GM18868 (cell line): ENCODE data around the gene TBC1D3E.
"Not testable (repeated sequence)": the region's sequence is repeated elsewhere in the genome, so short reads cannot be mapped to it uniquely, and the experiment has no call there.

Source experiments
- ATAC-seq: cut with Tn5 transposase; IDR thresholded peaks from one replicate; pipeline ENCODE4 v1.9.1; 2021; ENCODE audit warnings: mild to moderate bottlenecking, moderate library complexity; ENCODE audit not compliant: unreplicated experiment

The TBC1D3E gene

DNA sequence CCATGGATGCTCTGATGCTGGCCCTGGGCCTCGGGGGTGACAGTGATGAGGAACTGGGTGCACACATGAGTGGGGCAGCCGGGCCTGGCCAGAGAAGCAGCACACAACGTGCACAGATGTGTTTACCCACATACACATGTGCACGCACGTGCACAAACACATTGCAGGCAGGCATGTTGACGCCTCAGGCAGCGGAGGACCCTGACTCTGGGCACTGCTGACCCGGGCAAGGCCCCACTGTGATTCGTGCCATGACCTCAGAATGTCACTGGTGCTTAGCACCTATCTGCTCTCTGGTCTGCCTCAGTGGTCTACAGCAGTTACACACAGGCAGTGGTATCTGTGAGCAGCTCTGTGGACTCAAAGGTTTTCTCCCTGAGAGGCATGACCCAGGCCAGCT lies at the start of gene TBC1D3E:
TSS of gene TBC1D3E (plus strand) at position 301 of the 400 bp plus-strand sequence. CDS start 1,545 bp downstream, outside the sequence.
- not testable (repeated sequence) for ATAC-seq

DNA sequence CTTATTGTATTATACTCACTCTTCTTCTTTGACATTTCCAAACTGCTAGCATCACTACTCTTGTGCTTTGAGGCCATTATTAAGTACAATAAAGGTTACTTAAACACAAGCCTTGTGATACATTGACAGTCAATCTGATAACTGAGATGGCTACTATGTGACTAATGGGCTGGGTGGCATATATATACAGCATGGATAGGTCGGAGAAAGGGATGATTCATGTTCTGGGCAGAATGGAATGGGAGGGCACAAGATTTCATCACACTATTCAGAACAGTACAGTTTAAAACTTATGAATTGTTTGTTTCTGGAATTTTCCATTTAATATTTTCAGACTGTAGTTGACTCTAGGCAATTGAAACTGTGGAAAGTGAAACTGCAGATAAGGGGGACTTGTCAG lies 40.4 kb upstream of the TBC1D3E start:
- ATAC-seq, result not testable (repeated sequence)

DNA sequence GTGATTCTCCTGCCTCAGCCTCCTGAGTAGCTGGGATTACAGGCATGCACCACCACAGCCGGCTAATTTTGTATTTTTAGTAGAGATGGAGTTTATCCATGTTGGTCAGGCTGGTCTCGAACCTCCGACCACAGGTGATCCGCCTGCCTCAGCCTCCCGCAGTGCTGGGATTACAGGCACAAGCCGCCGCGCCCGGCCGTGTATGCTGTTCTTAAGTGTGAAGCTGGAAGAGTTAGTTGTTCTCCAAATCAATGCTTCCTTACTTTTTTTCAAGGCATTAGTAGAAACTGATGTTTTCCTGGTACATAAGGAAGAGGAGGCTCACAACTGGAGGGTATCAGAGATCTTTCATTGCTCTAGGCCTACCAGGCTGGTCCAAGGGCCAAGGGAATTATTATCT lies 39.6 kb upstream of the TBC1D3E start:
- ATAC-seq, result not testable (repeated sequence)

DNA sequence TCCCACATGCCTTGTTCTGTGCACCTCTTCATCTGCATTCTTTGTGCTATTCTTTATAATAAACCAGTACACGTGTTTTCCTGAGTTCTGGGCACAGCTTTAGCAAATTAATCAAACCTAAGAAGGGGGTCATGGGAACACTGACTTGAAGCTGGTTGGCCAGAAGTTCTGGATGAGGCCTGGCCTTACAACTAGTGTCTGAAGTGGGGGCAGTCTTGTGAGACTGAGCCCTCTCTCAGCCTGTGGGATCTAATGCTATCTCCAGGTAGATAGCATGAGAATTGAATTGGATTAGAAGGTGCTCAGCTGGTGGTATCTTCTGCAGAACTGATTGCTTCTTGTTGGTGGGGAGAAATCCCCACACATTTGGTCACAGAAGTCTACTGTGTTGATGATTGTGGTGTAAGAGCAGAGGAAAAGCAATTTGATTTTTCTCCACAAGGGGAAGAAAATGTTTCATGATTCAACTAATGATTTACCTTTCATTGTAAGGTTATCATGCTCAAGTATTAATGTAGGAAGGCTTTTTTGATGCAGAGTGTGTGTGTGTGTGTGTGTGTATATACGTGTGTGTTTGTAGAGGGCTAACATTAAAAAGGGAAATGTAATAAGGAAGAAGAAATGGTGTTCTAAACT lies 33.6 kb upstream of the TBC1D3E start:
- ATAC-seq, result not testable (repeated sequence)

DNA sequence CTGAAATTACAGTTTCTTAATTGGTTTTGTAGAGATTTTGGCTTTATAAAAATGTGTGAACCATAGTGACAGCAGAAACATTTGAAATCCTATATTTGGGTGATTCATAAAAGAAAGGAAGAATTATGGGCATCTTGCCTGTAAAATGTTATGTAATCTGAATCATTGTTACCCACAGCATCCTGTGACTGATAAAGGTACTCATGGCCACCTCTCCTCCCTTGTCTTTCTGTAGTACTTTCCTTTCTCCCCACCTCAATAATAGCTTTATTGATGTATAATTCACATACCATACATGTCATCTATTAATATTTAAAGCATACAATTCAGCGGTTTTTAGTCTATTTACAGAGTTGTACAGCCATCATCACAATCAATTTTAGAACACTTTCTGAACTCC lies 28.5 kb upstream of the TBC1D3E start:
- ATAC-seq, result not testable (repeated sequence)

DNA sequence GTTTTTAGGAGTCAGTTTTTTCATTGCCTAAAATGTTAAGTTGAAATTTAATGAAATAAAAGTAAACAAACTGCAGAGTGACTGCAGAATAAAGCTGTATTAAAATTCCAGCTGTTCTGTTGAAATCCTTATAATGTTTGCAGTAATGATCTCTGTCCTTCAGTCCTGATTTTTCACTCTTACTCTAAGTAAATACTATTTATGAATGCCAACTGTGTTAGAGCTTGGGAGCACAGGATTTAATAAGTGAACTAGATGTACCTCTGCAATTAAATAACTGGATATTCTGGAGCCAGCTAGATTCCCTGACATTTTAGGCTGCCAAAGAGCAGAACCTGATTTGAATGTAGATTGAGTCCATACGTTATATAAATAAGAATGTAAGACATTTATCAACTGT lies 7.9 kb upstream of the TBC1D3E start:
- ATAC-seq, result not testable (repeated sequence)

DNA sequence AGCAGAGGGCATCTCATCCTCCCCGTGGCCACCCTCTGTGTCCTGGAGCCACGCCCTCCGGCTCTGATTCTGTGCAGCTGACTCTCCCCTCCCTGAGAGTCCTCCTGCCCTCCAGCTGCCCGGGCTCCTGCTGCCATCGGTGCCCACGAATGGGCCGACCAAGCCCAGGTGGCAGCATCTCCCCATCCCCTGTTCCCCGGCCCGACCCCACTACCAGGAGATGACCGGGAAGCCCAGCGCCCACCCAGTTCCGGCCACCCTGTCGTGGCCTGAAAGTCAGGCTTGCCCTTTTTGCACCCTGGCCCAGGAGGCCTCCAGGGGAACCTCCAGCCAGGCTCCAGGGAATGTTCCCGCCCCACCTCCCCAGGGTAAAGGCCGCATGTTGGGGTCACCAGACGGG lies 7.1 kb downstream of the TBC1D3E start:
- ATAC-seq, result not testable (repeated sequence)
